CD4-positive, alpha-beta T cell treated with Interleukin-4 for 1 hour (primary cell): Measurements from ENCODE around the gene KCP.
A peak's percentile ranks its signal among the peaks of the same experiment; 100 is the strongest.

Experiments
- DNase-seq, 2 donors: peaks; one replicate each; pipeline ENCODE4 v3.0.0-alpha.2; 2020 to 2022

Gene KCP

DNA sequence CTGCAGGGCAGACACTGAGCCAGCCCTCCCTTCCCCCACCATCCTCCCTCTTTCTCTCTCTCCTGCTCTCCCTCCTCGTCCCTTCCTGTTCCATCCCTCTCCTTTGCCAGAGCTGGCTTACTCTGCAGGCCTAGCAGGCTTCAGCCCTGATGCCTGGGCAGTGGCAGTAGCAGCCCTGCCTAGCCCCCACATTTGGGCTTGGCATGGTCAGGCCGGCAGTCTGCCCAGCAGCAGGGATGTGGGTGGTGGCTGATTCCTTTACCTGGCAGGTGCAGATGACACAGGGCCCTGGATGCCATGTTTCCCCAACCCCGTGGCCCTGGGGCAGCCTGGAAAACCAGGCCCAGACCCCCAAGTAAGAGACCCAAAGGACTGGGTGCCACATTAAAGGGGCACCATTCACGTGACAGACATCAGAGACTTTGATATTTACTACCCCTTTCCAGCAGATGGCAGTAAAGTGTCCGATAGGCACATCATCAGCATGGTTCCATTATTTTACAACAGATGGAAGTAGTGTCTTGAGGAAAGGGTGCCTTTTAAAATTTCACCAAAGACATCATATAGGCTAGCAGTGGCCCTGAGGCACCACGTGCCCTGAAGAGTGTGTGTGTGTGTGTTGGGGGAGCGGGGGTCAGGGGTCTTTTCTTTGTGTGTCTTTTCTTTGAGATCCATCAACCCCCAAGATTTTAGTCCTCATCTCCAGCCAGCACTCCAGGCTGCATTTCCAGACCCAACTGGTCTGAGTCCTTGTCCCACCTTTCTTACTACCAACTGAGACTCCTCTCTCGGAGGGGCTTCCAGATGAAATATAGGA, 5.9 kb downstream of the KCP start:
- DNase-seq, result peak; percentile 44 to 74

DNA sequence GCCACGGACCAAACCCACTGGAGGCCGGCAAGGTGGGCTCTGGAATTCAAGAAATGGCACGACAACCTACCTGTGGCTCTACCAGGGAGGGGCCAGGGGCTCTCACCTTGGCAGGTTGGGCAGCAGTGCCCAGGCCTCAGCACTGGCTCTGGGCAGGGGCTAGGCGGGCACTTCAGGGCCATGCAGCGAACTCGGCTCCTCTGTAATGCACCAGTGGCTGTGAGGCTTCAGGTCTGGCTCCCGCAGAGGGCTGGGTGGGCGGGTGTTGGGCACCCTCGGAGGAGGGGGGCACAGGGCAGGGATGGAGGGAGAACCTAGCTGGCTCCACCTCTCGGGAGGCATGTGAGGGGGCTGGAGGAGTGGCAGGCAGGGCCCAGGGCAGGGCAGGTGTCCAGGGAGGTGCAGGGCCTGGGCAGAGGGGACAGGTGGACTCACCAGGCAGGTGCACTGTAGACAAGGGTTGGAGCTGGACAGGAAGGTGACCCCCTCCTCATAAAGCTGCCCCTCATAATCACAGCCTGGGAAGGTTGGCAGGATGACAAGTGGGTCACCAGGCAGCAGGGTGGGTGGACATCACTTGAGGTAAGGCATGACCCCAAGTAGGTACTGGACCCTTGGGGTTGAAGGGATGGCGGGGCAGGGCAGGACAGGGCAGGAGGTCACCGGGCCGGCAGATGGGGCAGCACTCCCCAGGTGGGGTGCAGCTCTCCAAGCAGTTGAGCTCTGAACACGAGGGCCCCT, 6.7 kb downstream of the KCP start:
- DNase-seq, result no peak

DNA sequence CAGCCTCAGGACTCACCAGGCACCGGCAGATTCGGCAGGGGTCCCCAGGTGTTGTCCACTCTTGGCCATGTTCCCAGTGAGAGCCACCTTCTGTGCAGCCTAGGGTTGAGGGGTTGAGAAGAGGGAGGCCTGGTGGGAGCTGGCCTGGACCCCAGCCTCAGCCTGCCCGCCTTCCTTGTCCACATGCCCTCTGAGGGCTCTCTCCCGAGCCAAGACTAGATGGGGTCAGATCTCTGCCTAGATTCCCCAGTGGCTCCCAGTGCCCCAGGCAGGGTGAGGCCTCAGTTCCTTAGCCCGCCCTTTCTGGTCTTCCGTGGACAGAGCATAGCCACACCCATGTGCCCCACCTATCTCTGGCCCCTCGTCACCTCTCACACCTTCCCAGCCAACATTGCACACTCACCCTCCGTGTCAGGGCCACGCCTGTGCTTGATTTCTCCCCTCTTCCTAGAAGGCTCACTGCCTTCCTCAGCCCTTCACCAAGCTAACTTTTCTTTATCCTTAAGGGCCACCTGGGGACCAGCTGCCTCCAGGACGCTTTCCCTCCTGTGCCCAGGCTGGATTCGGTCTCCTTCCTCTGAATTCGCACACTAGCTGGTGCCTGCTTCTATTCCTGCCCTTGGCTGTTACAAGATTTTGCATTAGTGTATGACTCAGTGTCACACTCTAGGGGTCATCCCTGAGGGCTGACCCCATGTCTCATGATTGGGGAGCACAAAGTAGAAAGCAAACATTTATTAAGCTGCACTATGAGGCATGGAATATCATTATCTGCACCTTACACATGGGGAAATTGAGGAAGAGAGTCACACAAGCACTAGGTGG, 7.5 kb downstream of the KCP start:
- DNase-seq, result no peak

DNA sequence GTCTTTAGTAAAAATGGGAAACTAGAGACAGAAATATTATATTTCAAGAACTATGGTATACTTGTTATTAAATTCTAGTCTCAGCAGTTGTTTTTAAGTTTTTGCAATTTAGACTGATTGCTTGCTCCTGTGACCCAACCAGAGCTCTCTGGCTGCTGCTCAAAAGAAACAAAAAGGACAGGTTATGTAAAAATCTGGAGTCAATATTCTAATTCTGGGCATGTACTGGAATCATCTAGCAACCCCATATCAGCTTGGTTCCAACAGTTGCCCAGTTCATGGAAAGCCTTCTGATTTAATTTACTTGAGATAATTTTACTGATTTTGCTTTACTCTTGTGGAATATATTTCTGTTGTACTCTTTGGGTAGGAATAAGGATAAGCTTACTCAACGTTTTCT, 10.3 kb downstream of the KCP start:
- no peak for DNase-seq

DNA sequence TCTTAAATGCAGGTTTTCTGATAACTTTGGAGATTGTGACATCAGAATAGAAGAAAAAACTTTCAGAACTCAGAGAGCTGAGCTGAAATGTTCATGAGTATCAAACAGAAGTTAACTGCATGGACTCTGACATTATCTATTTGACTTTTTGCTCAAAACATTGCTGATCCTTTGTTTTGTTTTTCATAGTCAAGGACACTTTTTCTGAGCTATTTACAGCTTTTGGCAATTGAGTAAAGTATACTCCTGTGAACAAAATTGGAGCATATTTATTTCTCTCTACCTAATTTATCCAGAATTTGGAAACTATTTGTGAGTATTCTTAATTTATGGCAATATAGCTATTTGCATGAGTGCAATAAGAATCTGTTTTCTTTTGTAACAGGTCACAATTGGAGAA, 11.1 kb downstream of the KCP start:
- DNase-seq, result no peak

DNA sequence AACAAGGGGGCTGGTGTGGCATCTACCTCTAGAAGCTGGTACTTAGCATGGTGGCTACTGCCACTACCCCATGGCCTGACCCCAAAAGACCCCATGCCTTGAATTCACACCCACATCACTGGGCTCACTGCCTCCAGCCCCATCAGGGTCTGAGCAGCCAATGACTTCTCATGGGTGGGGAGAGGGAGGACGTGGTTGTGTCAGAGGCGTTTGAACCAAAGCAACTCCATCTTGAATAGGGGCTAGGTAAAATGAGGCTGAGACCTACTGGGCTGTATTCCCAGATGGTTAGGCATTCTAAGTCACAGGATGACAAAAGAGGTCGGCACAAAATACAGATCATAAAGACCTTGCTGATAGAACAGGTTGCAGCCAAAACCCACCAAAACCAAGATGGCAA, 15.2 kb downstream of the KCP start:
- no peak for DNase-seq

DNA sequence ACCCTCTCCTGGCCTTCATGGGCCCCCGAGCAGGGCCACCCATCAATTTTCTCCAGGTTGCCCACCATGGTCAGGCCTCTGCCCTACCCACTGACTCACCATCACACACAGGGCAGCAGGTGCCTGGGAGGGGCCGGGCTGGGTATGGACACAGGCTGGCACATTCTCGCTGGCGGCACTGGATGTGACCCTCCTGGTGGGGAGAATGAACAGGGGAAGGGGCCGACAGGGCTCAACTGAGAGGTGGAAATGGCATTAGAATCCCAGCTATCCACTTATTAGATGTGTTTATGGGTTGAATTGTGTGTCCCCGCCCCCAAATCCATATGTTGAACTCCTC, 16.4 kb downstream of the KCP start:
- no peak for DNase-seq

DNA sequence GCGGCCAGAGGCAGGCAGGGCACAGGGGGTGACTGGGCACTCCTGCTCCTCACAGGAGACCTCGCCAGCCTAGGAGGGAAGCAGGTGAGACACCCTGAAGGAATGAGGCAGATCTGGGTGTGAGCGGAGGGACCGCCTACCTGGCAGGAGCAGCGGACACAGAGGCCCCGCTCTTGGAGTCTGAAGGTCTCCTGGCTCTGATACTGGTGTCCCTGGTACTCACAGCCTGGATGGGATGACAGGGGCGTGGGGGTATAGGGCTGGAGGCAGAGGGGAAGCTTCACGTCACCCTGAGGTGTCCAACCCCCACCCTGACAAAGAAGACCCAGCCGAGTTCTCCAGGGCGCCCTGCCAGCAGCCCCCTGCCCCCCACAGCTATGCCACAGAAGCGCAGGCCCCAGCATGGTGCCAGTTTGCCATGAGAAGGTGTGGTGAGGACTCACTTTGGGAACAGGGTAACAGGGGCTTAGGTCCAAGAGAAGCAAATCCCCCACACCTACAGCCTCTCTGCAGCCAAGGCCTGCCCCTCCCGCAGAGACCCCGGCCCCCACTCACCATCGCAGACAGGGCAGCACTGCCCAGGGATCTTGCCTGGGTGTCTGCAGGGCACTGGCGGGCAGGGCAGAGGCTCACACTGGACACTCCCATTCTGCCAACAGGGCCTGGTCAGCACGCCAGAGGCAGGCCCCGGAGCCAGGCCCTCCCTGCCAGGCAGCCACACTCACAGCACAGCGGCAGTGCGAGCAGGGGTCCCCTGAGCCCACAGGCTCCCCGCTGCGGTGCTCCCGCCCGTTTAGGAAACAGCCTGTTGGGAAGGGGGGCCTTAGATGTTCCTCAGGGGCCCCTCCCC, 17.0 kb downstream of the KCP start:
- no peak for DNase-seq

DNA sequence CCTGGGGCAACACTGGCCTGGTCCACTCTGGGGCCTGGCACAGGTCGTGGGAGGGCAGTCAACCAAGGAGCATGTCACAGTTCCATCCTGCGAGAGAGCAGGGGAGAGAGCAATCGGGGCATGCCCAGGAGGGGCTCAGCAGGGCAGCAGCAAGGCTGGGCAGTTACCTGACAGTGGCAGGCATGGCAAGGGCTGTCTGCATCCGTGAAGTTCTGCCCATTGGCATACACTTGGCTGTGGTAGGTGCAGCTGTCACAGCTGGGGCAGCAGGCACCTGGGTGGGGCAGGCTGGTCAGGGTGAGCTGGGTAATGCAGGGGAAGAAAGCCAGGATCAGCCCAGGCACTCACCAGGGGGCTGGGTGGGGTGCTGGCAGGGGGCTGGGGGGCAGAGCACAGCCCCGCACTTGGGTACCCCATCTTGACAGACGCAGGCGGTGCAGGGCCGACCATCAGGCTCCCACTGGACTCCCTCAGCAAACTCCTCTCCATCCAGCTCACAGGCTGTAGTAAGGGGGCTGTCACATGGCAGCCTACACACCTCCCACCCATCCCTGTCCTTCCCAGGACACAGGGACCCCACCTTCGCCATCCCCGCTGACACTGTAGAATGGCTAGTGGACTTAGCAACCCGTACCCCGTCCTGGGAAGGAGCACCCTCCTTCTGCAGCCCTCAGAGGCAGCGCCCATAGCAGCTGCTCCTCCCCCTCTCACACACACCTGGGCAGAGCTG, 17.8 kb downstream of the KCP start:
- no peak for DNase-seq

DNA sequence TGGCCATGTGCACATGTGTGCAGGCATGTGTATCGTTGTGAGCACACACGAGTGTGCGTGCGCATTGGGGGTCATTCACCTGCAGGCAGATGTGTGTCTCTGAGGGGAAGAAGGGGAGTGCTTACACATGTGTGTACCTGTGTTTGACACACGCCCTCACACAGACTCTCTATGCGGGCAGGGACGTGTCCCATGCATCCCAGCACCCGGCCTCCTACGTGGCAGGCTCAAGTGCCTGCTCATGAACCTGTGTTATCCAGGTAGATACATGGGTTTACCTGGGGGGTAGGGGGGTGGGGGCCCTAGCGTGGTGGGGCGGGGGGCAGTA, 18.6 kb downstream of the KCP start:
- no peak for DNase-seq

DNA sequence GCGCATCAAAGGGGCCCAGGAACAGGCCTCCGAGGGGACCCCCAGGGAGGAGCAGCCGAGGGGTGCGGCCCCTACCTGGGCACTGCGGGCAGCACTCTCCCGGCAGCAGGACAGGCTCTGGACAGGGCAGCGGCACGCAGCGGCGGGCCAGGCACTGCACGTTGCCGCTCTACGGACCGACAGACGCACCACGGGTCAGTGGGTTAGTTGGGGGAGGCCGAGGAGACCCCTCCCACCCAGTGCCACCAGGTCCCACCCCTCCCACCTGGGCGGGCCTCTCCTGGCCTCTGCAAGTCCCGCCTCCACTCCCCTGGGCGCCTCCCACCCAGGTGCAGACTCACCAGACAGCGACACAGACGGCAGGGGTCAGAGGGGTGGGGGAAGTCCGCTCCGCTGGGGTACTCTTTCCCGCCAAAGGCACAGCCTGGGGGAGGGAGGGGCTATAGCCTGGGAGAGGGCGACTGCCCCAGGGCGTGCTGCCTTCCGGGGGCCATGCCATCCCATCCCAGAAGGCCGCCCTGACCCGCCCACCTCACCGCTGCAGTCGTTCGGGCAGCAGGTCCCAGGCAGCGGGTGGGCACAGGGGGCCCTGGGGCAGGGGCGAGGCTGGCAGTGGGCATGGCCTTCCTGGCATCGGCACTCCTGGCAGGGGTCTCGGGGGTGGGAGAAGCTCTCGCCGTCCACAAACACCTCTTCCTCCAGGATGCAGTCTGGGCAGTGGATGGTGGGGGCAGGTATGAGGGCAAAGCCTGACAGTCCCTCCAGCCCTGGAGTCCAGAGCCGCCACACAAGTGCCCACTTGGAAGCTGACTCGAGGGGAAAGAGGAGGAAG, 19.2 kb downstream of the KCP start:
- no peak for DNase-seq

DNA sequence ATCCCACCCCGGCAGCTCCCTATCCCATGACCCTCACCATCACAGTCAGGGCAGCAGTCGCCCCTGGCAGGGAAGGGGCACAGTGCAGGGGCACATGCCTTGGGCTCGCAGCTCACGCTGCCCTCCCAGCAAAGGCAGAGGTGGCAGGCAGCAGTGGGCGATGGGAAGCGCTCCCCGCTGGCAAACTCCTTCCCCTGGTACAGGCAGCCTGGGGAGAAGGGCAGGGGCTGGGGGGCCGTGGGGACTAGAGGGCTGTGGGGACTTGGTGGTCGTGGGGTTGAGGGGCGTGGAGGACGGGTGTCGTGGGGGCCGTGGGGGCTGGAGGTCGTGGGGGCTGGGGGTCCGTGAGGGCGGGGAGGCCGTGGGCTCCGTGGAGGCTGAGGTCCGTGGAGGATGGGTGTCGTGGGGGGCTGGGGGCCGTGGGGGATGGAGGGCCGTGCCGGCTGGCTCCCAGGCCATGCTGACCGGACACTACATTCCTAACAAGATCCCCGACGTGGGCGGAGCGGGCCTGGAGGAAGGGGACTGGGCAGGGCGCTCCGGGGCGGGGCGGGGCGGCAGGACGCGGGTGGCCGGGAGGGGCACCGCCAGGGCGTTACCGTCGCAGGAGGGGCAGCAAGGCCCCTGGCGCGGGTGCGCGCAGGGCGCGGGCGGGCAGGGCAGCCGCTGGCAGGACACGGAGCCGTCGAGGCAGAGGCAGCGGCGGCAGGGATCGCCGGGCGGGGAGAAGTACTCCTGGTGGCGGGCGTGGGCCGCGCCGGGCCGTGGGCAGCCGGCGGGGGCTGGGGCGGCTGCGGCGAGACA, 20.0 kb downstream of the KCP start:
- DNase-seq, result no peak

DNA sequence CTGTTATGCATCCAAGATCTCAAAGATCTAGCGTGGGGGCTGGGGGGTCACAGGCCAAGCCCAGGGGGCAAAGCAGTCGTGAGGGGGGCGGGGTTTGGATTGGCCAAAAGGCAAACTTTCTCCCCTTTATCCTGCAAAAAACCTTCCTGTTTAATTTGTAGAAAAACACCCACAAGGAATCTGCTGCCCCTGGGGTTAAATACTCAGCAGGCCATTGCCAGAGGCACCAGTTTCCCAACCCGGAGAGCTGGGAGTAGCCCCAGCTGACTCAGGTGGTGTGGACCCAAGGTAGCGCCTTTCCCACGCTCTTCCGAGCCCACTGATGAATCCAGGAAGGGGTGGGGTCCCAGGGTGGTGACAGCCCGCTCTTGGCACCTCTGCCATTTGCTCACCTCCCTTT, 21.4 kb downstream of the KCP start:
- no peak for DNase-seq

DNA sequence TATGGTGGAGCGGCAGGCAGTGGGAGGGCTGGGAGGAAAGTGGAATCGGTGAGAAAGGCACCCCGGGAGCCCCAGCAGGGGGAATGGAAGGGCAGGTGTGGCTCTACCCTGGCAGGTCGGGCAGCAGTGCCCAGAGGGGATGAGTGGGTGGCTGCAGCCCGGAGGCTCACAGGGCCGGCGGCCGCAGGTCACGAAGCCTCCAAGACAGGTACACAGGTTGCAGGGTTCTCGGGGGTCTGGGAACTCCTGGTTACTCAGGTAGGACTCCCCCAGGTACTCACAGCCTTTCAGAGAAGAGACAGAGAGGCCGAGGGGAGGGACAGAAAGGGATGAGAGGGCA, 21.8 kb downstream of the KCP start:
- DNase-seq, result no peak

DNA sequence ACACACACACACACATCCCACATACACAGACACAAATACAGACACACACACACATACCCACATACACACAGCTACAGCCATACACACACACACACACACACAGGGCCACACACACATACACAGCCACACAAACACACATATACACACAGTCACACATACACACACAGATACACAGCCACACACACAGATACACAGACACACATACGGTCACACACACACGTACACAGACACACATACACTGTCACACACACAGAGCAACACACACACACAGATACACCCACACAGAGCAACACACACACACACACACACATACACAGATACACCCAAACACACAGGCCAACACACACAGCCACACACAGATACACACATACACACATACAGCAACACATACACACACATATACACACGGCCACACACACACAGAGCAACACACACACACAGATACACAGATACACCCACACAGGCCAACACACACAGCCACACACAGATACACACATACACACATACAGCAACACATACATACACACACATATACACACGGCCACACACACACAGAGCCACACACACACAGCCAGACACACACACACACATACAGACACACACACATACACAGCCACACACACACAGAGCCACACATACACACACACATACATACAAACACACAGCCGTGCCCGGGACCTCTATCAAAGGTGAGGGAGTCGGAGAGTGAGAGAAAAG, 22.3 kb downstream of the KCP start:
- no peak for DNase-seq

DNA sequence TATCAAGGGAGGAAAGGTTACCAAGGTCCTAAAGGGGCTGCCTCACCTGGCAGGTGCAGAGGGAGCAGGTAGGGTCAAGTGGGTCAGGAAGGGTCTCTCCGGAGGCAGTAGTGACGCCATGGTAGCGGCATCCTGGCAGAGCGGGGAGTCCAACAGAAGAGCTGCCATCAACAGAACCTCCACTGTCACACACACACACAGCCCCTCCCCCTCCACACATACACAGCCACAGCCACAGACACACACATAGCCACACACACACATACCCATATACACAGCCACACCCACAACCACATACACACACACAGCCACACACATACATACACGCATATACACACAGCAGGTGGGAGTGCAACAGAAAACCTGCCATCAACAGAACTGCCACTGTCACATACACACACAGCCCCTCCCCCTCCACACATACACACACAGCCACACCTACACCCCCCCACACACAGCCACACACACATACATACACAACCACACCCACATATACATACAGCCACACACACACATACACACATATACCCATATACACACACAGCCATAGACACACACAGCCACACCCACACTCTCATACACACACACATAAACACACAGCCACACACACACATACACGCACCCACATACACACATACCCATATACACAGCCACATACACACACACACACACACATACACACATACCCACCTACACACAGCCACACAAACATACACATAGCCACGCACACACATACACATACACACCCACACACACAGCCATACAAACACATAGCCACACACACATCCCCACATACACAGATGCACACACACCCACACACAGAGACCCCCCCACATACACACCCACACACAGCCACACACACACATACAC, 23.1 kb downstream of the KCP start:
- DNase-seq, result no peak

DNA sequence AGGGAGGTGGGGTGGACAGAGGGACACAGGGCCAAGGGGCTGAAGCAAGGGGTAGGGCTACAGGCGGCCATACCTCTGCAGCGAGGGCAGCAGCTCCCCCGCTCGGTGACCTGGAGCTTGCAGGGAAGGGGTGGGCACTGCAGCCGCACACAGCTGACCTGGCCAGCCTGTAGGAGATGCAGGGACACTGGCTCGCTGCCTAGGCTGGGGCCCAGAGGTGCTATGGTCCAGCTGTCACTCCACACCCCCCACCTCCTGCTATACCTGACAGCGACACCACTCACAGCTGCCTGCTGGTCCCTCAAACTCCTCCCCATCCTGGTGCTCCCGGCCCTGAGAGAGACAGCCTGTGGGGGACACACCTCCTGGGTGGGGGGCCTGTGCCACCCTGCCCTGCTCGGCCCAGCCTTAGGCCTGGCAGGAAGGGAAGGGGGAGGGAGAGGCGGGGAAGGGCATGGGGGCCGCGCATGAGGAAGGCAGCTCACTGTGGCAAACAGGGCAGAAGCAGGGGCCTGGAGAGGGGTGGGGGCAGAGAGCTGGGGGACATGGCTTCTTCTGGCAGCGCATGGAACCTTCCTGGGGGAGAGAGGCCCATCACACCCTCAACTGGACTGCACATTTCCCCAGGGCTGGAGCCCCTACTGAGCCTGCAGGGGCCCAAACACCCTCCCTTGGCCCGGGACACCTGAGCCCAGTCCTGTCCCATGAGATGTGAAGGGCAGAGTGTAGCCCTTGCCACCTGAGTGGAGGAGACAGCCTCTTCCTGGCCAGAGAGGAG, 23.9 kb downstream of the KCP start:
- DNase-seq, result no peak
